ENCODE data around the gene MT1A.

DNA sequence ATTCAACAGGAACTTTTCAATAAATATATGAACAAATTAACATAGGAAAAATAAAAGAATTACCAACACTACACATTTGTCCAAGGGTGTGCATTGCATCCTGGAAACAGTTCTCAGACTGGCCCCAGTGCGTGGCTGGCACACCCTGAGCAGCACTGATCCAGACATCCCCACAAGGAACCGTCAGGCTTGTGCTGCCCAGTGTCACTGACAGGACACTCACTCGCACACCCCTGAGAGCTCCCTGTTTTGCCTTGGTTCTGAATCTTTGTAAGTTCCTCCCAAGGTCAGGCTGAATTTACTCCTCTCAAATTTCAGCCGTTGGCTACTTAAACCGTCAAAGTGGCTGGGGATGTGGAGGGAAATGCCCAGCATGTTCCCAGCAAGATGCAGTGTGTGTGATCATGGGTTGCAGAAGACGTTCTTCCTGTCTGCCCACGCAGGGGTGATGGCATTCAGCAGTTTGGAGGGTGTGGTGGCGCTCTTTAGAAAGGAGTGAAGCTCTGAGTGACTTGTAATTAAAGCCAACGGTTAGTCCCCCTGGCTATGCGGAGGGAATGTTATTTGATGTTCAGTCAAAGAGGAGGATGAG lies 28.4 kb upstream of the MT1A start:
- TF ChIP-seq, protein P1, sequence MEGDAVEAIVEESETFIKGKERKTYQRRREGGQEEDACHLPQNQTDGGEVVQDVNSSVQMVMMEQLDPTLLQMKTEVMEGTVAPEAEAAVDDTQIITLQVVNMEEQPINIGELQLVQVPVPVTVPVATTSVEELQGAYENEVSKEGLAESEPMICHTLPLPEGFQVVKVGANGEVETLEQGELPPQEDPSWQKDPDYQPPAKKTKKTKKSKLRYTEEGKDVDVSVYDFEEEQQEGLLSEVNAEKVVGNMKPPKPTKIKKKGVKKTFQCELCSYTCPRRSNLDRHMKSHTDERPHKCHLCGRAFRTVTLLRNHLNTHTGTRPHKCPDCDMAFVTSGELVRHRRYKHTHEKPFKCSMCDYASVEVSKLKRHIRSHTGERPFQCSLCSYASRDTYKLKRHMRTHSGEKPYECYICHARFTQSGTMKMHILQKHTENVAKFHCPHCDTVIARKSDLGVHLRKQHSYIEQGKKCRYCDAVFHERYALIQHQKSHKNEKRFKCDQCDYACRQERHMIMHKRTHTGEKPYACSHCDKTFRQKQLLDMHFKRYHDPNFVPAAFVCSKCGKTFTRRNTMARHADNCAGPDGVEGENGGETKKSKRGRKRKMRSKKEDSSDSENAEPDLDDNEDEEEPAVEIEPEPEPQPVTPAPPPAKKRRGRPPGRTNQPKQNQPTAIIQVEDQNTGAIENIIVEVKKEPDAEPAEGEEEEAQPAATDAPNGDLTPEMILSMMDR (conservative IDR thresholded peaks at IDR 0.05; ENCODE audit: low read depth, low read length): no peak
- TF ChIP-seq EZH2 (IDR thresholded peaks at IDR 0.05; ENCODE audit: borderline replicate concordance, low read depth, low read length, poor library complexity, severe bottlenecking): no peak
